H1 (cell line): ENCODE data around the gene CCNY. TPM values are rescaled to one million over a fixed set of nuclear protein-coding genes. Genes with fewer than 3 reads are reported as not detected.
A peak's percentile ranks its signal among the peaks of the same experiment; 100 is the strongest.

Experiments used
- CTCF ChIA-PET: fragments of 300-600 bp; sonication (Branson Sonifier 250); formaldehyde crosslinking; loops from one replicate; lab custom pipeline; 2021; ENCODE audit not compliant: partially characterized antibody; lab: Charles Lee
- POLR2A ChIA-PET: fragments of 300-600 bp; sonication (Branson Sonifier 250); formaldehyde crosslinking; loops from one replicate; lab custom pipeline; 2021; ENCODE audit warnings: inconsistent platforms; ENCODE audit not compliant: partially characterized antibody; lab: Charles Lee
- DNase-seq, 2 experiments: peaks; one replicate each; pipeline versions ENCODE4 v3.0.0 to v3.0.0-alpha.2; 2010 to 2022; ENCODE audit warnings: low spot score in 2 of 2, low read depth in 1 of 2, mixed read lengths in 1 of 2
- FAIRE-seq: peaks from 2 replicates; lab custom pipeline; 2011; peaks lifted over from hg19 to GRCh38; lab: Jason Lieb, UNC
- H2AFZ ChIP-seq: 2 replicates; pipeline ENCODE4 v1.8.1; 2012; ENCODE audit warnings: low read length, inconsistent platforms
- H2AK5ac ChIP-seq: 2 replicates; pipeline ENCODE4 v1.6.1; 2013; ENCODE audit warnings: low read depth, low read length
- H2BK120ac ChIP-seq: replicated peaks from 2 replicates; pipeline ENCODE3; 2013; ENCODE audit warnings: low read depth, low read length, inconsistent platforms
- H2BK12ac ChIP-seq: 2 replicates; pipeline ENCODE4 v1.6.1; 2013; ENCODE audit warnings: low read depth, low read length
- H2BK15ac ChIP-seq: 2 replicates; pipeline ENCODE4 v1.6.1; 2013; ENCODE audit warnings: low read length
- H2BK20ac ChIP-seq: 2 replicates; pipeline ENCODE4 v1.6.1; 2013; ENCODE audit warnings: low read length
- H2BK5ac ChIP-seq: 2 replicates; pipeline ENCODE4 v1.6.1; 2013; ENCODE audit warnings: low read depth, low read length
- H3K14ac ChIP-seq: 2 replicates; pipeline ENCODE4 v1.6.1; 2013; ENCODE audit warnings: inconsistent platforms; ENCODE audit not compliant: insufficient read length
- H3K18ac ChIP-seq: 2 replicates; pipeline ENCODE4 v1.6.1; 2013; ENCODE audit warnings: low read length; ENCODE audit errors: extremely low read depth
- H3K23ac ChIP-seq: 2 replicates; pipeline ENCODE4 v1.6.1; 2013; ENCODE audit warnings: inconsistent platforms; ENCODE audit not compliant: insufficient read length
- H3K23me2 ChIP-seq: 2 replicates; pipeline ENCODE4 v1.6.1; 2013; ENCODE audit warnings: low read depth, low read length
- H3K27ac ChIP-seq: 2 replicates; pipeline ENCODE4 v1.6.1; 2011; ENCODE audit warnings: low read depth, low read length, inconsistent platforms
- H3K27me3 ChIP-seq, 4 experiments: replicated peaks in 1 of 4; 1 replicate in 1 of 4; 2 replicates in 3 of 4; pipeline versions ENCODE4 v1.6.1 to v1.8.1; 2011 to 2013; ENCODE audit warnings: low read length in 3 of 4, mild to moderate bottlenecking in 3 of 4, inconsistent platforms in 2 of 4, mixed read lengths in 2 of 4, moderate library complexity in 1 of 4; ENCODE audit not compliant: control insufficient read depth in 3 of 4, insufficient read depth in 3 of 4; ENCODE audit errors: extremely low read depth in 1 of 4
- H3K36me3 ChIP-seq, 4 experiments: 2 replicates each; pipeline versions ENCODE4 v1.6.1 to v1.8.1; 2011 to 2013; ENCODE audit warnings: mild to moderate bottlenecking in 4 of 4, low read length in 3 of 4, moderate library complexity in 2 of 4, control low read depth in 1 of 4, inconsistent platforms in 1 of 4; ENCODE audit not compliant: insufficient read depth in 4 of 4, control insufficient read depth in 2 of 4
- H3K4ac ChIP-seq: replicated peaks from 2 replicates; pipeline ENCODE3; 2013; ENCODE audit warnings: low read length, low read depth, mixed read lengths, inconsistent platforms; ENCODE audit not compliant: insufficient read length
- H3K4me1 ChIP-seq, 4 experiments: replicated peaks in 1 of 4; 1 replicate in 1 of 4; 2 replicates in 3 of 4; pipeline versions ENCODE4 v1.6.1 to v1.8.1; 2011 to 2013; ENCODE audit warnings: low read length in 3 of 4, inconsistent platforms in 2 of 4, mixed read lengths in 1 of 4; ENCODE audit not compliant: insufficient read depth in 4 of 4, control insufficient read depth in 3 of 4
- H3K4me2 ChIP-seq, 2 experiments: 2 replicates each; pipeline versions ENCODE4 v1.6.1 to v1.8.1; 2011 to 2013; ENCODE audit warnings: low read depth in 2 of 2, low read length in 2 of 2, control low read depth in 1 of 2, inconsistent platforms in 1 of 2, mild to moderate bottlenecking in 1 of 2; ENCODE audit not compliant: insufficient read depth in 1 of 2
- H3K4me3 ChIP-seq, 4 experiments: fragments of 200-600, 300-600 bp in 1 of 4; sonication (generic), shearing (Covaris generic), sonication (Bioruptor Twin) in 1 of 4; 2 replicates each; pipeline versions ENCODE4 v1.5.1 to v1.8.1; 2011 to 2016; ENCODE audit warnings: low read length in 4 of 4, low read depth in 3 of 4, control low read depth in 2 of 4, inconsistent platforms in 2 of 4, mild to moderate bottlenecking in 2 of 4, mixed read lengths in 1 of 4, moderate library complexity in 1 of 4; ENCODE audit not compliant: insufficient read depth in 2 of 4; ENCODE audit errors: extremely low read depth in 1 of 4
- H3K56ac ChIP-seq: replicated peaks from 2 replicates; pipeline ENCODE3; 2013; ENCODE audit warnings: low read depth, mild to moderate bottlenecking, mixed read lengths, low read length, inconsistent platforms; ENCODE audit not compliant: insufficient read length
- H3K79me1 ChIP-seq: 2 replicates; pipeline ENCODE4 v1.6.1; 2013; ENCODE audit warnings: low read depth, low read length, control low read depth
- H3K79me2 ChIP-seq, 2 experiments: 2 replicates each; pipeline versions ENCODE4 v1.6.1 to v1.8.1; 2012 to 2013; ENCODE audit warnings: low read length in 2 of 2, mild to moderate bottlenecking in 2 of 2, inconsistent platforms in 1 of 2; ENCODE audit not compliant: insufficient read depth in 2 of 2, control insufficient read depth in 1 of 2
- H3K9ac ChIP-seq, 4 experiments: replicated peaks in 1 of 4; 1 replicate in 1 of 4; 2 replicates in 3 of 4; pipeline versions ENCODE4 v1.6.1 to v1.8.1; 2011 to 2013; ENCODE audit warnings: low read depth in 3 of 4, low read length in 3 of 4, control low read depth in 2 of 4, mild to moderate bottlenecking in 2 of 4, moderate library complexity in 2 of 4, inconsistent platforms in 1 of 4; ENCODE audit errors: extremely low read depth in 1 of 4
- H3K9me3 ChIP-seq, 2 experiments: 2 replicates each; pipeline versions ENCODE4 v1.6.1 to v1.8.1; 2012 to 2013; ENCODE audit warnings: mild to moderate bottlenecking in 2 of 2, moderate library complexity in 2 of 2, control low read depth in 1 of 2, inconsistent platforms in 1 of 2, low read depth in 1 of 2, low read length in 1 of 2, mixed read lengths in 1 of 2; ENCODE audit not compliant: insufficient read depth in 2 of 2
- H4K20me1 ChIP-seq, 2 experiments: replicated peaks in 1 of 2; 2 replicates each; pipeline versions ENCODE3 to v1.8.1; 2011 to 2013; ENCODE audit warnings: inconsistent platforms in 2 of 2, low read length in 2 of 2, mild to moderate bottlenecking in 1 of 2; ENCODE audit not compliant: insufficient read depth in 2 of 2, control insufficient read depth in 1 of 2
- H4K5ac ChIP-seq: 2 replicates; pipeline ENCODE4 v1.6.1; 2013; ENCODE audit warnings: low read length, low read depth, mixed read lengths, inconsistent platforms; ENCODE audit not compliant: insufficient read length
- H4K8ac ChIP-seq: 2 replicates; pipeline ENCODE4 v1.8.0; 2013; ENCODE audit warnings: mild to moderate bottlenecking, moderate library complexity, low read length, inconsistent platforms; ENCODE audit not compliant: insufficient read depth; ENCODE audit errors: extremely low read depth
- H4K91ac ChIP-seq: replicated peaks from 2 replicates; pipeline ENCODE3; 2013; ENCODE audit warnings: low read length, mixed read lengths, inconsistent platforms; ENCODE audit not compliant: insufficient read length
- NRF1 ChIP-seq: IDR thresholded peaks from 2 replicates; pipeline ENCODE4 v1.6.1; 2011; ENCODE audit warnings: mild to moderate bottlenecking, low read depth, low read length, improper control_type of control experiment
- RAD21 ChIP-seq, 2 experiments: IDR thresholded peaks in 1 of 2; conservative IDR thresholded peaks in 1 of 2; 2 replicates each; pipeline ENCODE4 v1.6.1; 2011; ENCODE audit warnings: low read depth in 2 of 2, low read length in 2 of 2, improper control_type of control experiment in 1 of 2, inconsistent platforms in 1 of 2, mild to moderate bottlenecking in 1 of 2, moderate library complexity in 1 of 2
- WGBS, 2 experiments: shearing (Covaris generic) in 1 of 2; methylation state at CpG; one replicate each; pipeline versions ENCODE4 v1.1.6 to v1.1.7; 2013 to 2015; ENCODE audit warnings: low lambda C conversion rate in 2 of 2, mixed read lengths in 2 of 2, inconsistent platforms in 1 of 2, low coverage in 1 of 2, missing lambda C conversion rate in 1 of 2; ENCODE audit not compliant: insufficient replicate concordance in 2 of 2, insufficient coverage in 1 of 2, insufficient read length in 1 of 2; ENCODE audit errors: extremely low coverage in 1 of 2, missing lambda C conversion rate in 1 of 2; 5-methylcytosine and 5-hydroxymethylcytosine counted together
- polyA plus RNA-seq, 7 experiments: library from polyadenylated mRNA; depleted of rRNA in 3 of 7; stranded (reverse) in 5 of 7; unstranded in 2 of 7; fragments of >200 nt in 5 of 7; fragments of 200-250 nt in 2 of 7; gene quantifications; 1 replicate in 5 of 7; 2 replicates in 1 of 7; 4 replicates in 1 of 7; pipeline versions ENCODE4 v1.2.1 to v1.2.3, GENCODE V29; 2011 to 2013; ENCODE audit warnings: missing spikeins in 2 of 7, mixed read lengths in 2 of 7
- total RNA-seq: library from RNA; stranded (reverse); fragmentation: NEBNext Ultra II Directional; extraction: Animal tissue kit (Norgen Biotek cat#: 25700); gene quantifications from 2 replicates; pipeline ENCODE4 v1.2.1, GENCODE V29; 2021
- TF ChIP-seq, protein P1 (sequence below), 3 experiments: IDR thresholded peaks; 1 replicate in 2 of 3; 2 replicates in 1 of 3; pipeline versions ENCODE4 v1.5.1 to v1.6.1; 2011; ENCODE audit warnings: low read length in 3 of 3, mild to moderate bottlenecking in 3 of 3, inconsistent platforms in 2 of 3, low read depth in 1 of 3, moderate library complexity in 1 of 3; ENCODE audit not compliant: insufficient read depth in 1 of 3; ENCODE audit errors: control extremely low read depth in 1 of 3

Gene CCNY
- total and polyA plus RNA-seq, 2 of the 8 experiments (the other 6 are each of a cell fraction or from before 2014, with no cell fraction given): 25.3 to 68.2 TPM

DNA sequence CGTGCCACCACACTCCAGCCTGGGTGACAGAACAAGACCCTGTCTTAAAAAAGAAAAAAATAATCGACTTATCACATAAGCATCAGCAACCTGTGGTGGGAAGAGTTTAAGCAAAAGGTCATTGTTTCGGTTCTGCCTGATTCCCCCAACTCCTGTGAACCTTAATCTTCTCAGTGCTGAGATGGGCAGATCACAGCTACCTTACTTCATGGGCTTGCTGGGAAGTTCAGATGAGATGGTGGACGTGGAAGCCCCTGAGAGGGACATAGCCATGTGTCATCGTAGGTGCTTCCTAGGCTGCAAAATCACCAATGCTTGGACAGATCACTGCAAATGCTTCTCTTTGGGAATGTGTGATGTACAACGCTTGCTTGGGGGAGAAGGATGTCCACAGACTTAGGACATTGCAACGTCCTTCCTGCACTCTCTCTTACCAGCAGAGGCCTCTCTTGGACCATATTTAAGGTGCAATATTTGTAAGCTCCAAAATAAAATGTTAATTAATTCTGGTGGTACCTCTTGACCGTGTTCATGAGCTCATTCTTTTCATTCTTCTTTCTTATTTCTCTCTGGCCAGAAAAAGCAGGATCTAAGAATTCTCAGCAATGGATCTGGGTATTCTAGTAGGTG, 277.4 kb downstream of the CCNY start:
- H2BK120ac ChIP-seq: no peak overlapping the region
- H2AFZ ChIP-seq: no peak overlapping the region
- H2AK5ac ChIP-seq: no peak overlapping the region
- no peak overlapping the region for H3K4me2 ChIP-seq
- H3K27me3 ChIP-seq: no peaks in the 10 kb centered on the region
- CTCF ChIA-PET: interaction anchor here (0.6 to 4.5 kb wide), 18 partner anchors 8 to 1750 kb away, joined by 3 to 59 read pairs (median 4); no protein-coding TSS in a partner anchor
- H2BK15ac ChIP-seq: no peak overlapping the region
- H3K23me2 ChIP-seq: no peaks in the 10 kb centered on the region
- H3K79me1 ChIP-seq: no peaks in the 10 kb centered on the region
- H3K9me3 ChIP-seq: peaks cover 4 to 8% of the 10 kb centered on the region in 2 experiments
- no peak overlapping the region for H2BK5ac ChIP-seq
- H3K23ac ChIP-seq: no peak overlapping the region
- POLR2A ChIA-PET: no interaction called here
- no peak overlapping the region for H4K91ac ChIP-seq
- no peak overlapping the region for H3K56ac ChIP-seq
- H4K20me1 ChIP-seq: no peaks in the 10 kb centered on the region
- H2BK12ac ChIP-seq: no peak overlapping the region
- TF ChIP-seq RAD21 (IDR thresholded peaks at IDR 0.05 in 1 of 2, conservative IDR thresholded peaks at IDR 0.05 in 1 of 2; ENCODE audit: low read depth in 2 of 2, low read length in 2 of 2): peak; percentile 65 to 66
- TF ChIP-seq, protein P1, sequence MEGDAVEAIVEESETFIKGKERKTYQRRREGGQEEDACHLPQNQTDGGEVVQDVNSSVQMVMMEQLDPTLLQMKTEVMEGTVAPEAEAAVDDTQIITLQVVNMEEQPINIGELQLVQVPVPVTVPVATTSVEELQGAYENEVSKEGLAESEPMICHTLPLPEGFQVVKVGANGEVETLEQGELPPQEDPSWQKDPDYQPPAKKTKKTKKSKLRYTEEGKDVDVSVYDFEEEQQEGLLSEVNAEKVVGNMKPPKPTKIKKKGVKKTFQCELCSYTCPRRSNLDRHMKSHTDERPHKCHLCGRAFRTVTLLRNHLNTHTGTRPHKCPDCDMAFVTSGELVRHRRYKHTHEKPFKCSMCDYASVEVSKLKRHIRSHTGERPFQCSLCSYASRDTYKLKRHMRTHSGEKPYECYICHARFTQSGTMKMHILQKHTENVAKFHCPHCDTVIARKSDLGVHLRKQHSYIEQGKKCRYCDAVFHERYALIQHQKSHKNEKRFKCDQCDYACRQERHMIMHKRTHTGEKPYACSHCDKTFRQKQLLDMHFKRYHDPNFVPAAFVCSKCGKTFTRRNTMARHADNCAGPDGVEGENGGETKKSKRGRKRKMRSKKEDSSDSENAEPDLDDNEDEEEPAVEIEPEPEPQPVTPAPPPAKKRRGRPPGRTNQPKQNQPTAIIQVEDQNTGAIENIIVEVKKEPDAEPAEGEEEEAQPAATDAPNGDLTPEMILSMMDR (IDR thresholded peaks at IDR 0.05; ENCODE audit: control extremely low read depth in 1 of 3, insufficient read depth in 1 of 3, low read depth in 1 of 3, low read length in 3 of 3): peak in 2 of 3 experiments; percentile 12 to 42; a peak in 2 of 4 replicates
- no peak for TF ChIP-seq NRF1
- no peak overlapping the region for H3K18ac ChIP-seq
- H3K36me3 ChIP-seq: no peaks in the 10 kb centered on the region
- H2BK20ac ChIP-seq: no peak overlapping the region
- H4K8ac ChIP-seq: no peak overlapping the region
- H3K79me2 ChIP-seq: no peaks in the 10 kb centered on the region
- no peak overlapping the region for H4K5ac ChIP-seq
- H3K14ac ChIP-seq: no peak overlapping the region
- H3K4ac ChIP-seq: no peak overlapping the region
- no peak overlapping the region for H3K27ac ChIP-seq
- DNase-seq (no peak), FAIRE-seq (no peak)
- H3K4me3 ChIP-seq: no peak overlapping the region
- WGBS, 2 experiments: 81% methylated on average over 8 of the region's 8 CpGs; no CpG with 5 or more reads in 1 of the 2 experiments
- H3K9ac ChIP-seq: no peak overlapping the region
- H3K4me1 ChIP-seq: no peaks in the 10 kb centered on the region
